ENCODE measurements around the gene TCOF1.

TCOF1 gene

GRCh38 chr5:150345716-150346115 is 11.8 kb upstream of the TCOF1 start:
- DNase-seq, result no peak
- no peak overlapping the region for H2BK15ac ChIP-seq (ENCODE audit: low read depth, poor library complexity, severe bottlenecking)
- H3K27me3 ChIP-seq (ENCODE audit: control insufficient read depth in 1 of 2, insufficient read depth in 1 of 2, low read length in 2 of 2), result no peaks in the 10 kb centered on the region
- no peak overlapping the region for H2BK12ac ChIP-seq (ENCODE audit: low read length in 2 of 2)
- H2BK5ac ChIP-seq (ENCODE audit: low read depth, low read length, poor library complexity, severe bottlenecking), result no peak overlapping the region
- no peaks in the 10 kb centered on the region for H3K36me3 ChIP-seq (ENCODE audit: control insufficient read depth in 1 of 2, insufficient read depth in 2 of 2, low read depth in 1 of 2, low read length in 2 of 2)
- H3K9me3 ChIP-seq (ENCODE audit: control insufficient read depth, low read length), result no peaks in the 10 kb centered on the region
- no peak overlapping the region for H3K4me2 ChIP-seq (ENCODE audit: low read length, poor library complexity, severe bottlenecking)
- no peak overlapping the region for H3K4ac ChIP-seq (ENCODE audit: low read depth in 1 of 2, low read length in 2 of 2)
- H3K4me3 ChIP-seq (ENCODE audit: insufficient read depth in 1 of 2, low read depth in 1 of 2, low read length in 2 of 2), result no peak overlapping the region
- H2BK120ac ChIP-seq (ENCODE audit: low read depth, low read length), result no peak overlapping the region
- H2AK5ac ChIP-seq (ENCODE audit: low read length, severe bottlenecking), result no peak overlapping the region
- no peak overlapping the region for H3K9ac ChIP-seq (ENCODE audit: low read length)
- H3K79me1 ChIP-seq (replicated peaks; ENCODE audit: low read length, poor library complexity, severe bottlenecking), result no peaks in the 10 kb centered on the region
- 88% methylated on average over 4 of the region's 5 CpGs for WGBS
- no peak overlapping the region for H4K91ac ChIP-seq (ENCODE audit: low read length)
- H3K14ac ChIP-seq (ENCODE audit: low read length in 2 of 2), result no peak overlapping the region
- no peak overlapping the region for H2AFZ ChIP-seq (ENCODE audit: low read depth, low read length)
- H3K4me1 ChIP-seq (ENCODE audit: control insufficient read depth, insufficient read depth, low read depth, low read length), result peaks cover 14% of the 10 kb centered on the region
- H3K18ac ChIP-seq (ENCODE audit: low read depth in 1 of 2, low read length in 2 of 2), result no peak overlapping the region
- H4K8ac ChIP-seq (ENCODE audit: low read length), result no peak overlapping the region
- no peak overlapping the region for H3K23ac ChIP-seq (ENCODE audit: low read length in 2 of 2)
- H3K27ac ChIP-seq (ENCODE audit: low read length, poor library complexity, severe bottlenecking), result no peak overlapping the region

GRCh38 chr5:150346592-150346991 is 10.9 kb upstream of the TCOF1 start:
- no peak overlapping the region for H2BK12ac ChIP-seq (ENCODE audit: low read length in 2 of 2)
- no peak overlapping the region for H3K14ac ChIP-seq (ENCODE audit: low read length in 2 of 2)
- no peak overlapping the region for H2BK15ac ChIP-seq (ENCODE audit: low read depth, poor library complexity, severe bottlenecking)
- H3K79me1 ChIP-seq (replicated peaks; ENCODE audit: low read length, poor library complexity, severe bottlenecking), result no peaks in the 10 kb centered on the region
- H2AK5ac ChIP-seq (ENCODE audit: low read length, severe bottlenecking), result no peak overlapping the region
- H3K27ac ChIP-seq (ENCODE audit: low read length, poor library complexity, severe bottlenecking), result no peak overlapping the region
- WGBS, result 100% methylated on average over 2 of the region's 6 CpGs
- no peak overlapping the region for H3K4me3 ChIP-seq (ENCODE audit: insufficient read depth in 1 of 2, low read depth in 1 of 2, low read length in 2 of 2)
- no peak overlapping the region for H3K4me2 ChIP-seq (ENCODE audit: low read length, poor library complexity, severe bottlenecking)
- H2AFZ ChIP-seq (ENCODE audit: low read depth, low read length), result no peak overlapping the region
- H3K18ac ChIP-seq (ENCODE audit: low read depth in 1 of 2, low read length in 2 of 2), result peak overlapping the region in 1 of 2 experiments; percentile 68
- H4K8ac ChIP-seq (ENCODE audit: low read length), result no peak overlapping the region
- peaks cover 18% of the 10 kb centered on the region for H3K4me1 ChIP-seq (ENCODE audit: control insufficient read depth, insufficient read depth, low read depth, low read length)
- H3K9me3 ChIP-seq (ENCODE audit: control insufficient read depth, low read length), result no peaks in the 10 kb centered on the region
- no peak overlapping the region for H3K9ac ChIP-seq (ENCODE audit: low read length)
- no peak overlapping the region for H2BK120ac ChIP-seq (ENCODE audit: low read depth, low read length)
- H3K23ac ChIP-seq (ENCODE audit: low read length in 2 of 2), result no peak overlapping the region
- DNase-seq, result no peak
- H3K27me3 ChIP-seq (ENCODE audit: control insufficient read depth in 1 of 2, insufficient read depth in 1 of 2, low read length in 2 of 2), result no peaks in the 10 kb centered on the region
- no peak overlapping the region for H4K91ac ChIP-seq (ENCODE audit: low read length)
- H3K4ac ChIP-seq (ENCODE audit: low read depth in 1 of 2, low read length in 2 of 2), result no peak overlapping the region
- H3K36me3 ChIP-seq (ENCODE audit: control insufficient read depth in 1 of 2, insufficient read depth in 2 of 2, low read depth in 1 of 2, low read length in 2 of 2), result no peaks in the 10 kb centered on the region
- H2BK5ac ChIP-seq (ENCODE audit: low read depth, low read length, poor library complexity, severe bottlenecking), result no peak overlapping the region

GRCh38 chr5:150347003-150347402 is 10.5 kb upstream of the TCOF1 start:
- Histone ChIP-seq H3K4me2 (ENCODE audit: low read length, poor library complexity, severe bottlenecking) (no peak overlapping the region), H3K79me1 (replicated peaks; ENCODE audit: low read length, poor library complexity, severe bottlenecking) (no peaks in the 10 kb centered on the region), H3K36me3 (ENCODE audit: control insufficient read depth in 1 of 2, insufficient read depth in 2 of 2, low read depth in 1 of 2, low read length in 2 of 2) (no peaks in the 10 kb centered on the region), H3K9ac (ENCODE audit: low read length) (no peak overlapping the region), H3K18ac (ENCODE audit: low read depth in 1 of 2, low read length in 2 of 2) (no peak overlapping the region), H3K27ac (ENCODE audit: low read length, poor library complexity, severe bottlenecking) (no peak overlapping the region), H2BK12ac (ENCODE audit: low read length in 2 of 2) (no peak overlapping the region), H3K4me1 (ENCODE audit: control insufficient read depth, insufficient read depth, low read depth, low read length) (peaks cover 18% of the 10 kb centered on the region), H3K14ac (ENCODE audit: low read length in 2 of 2) (no peak overlapping the region), H2AFZ (ENCODE audit: low read depth, low read length) (no peak overlapping the region), H3K9me3 (ENCODE audit: control insufficient read depth, low read length) (no peaks in the 10 kb centered on the region), H3K4me3 (ENCODE audit: insufficient read depth in 1 of 2, low read depth in 1 of 2, low read length in 2 of 2) (no peak overlapping the region), H2BK120ac (ENCODE audit: low read depth, low read length) (no peak overlapping the region), H2AK5ac (ENCODE audit: low read length, severe bottlenecking) (no peak overlapping the region), H3K23ac (ENCODE audit: low read length in 2 of 2) (no peak overlapping the region), H3K27me3 (ENCODE audit: control insufficient read depth in 1 of 2, insufficient read depth in 1 of 2, low read length in 2 of 2) (no peaks in the 10 kb centered on the region), H2BK5ac (ENCODE audit: low read depth, low read length, poor library complexity, severe bottlenecking) (no peak overlapping the region), H4K91ac (ENCODE audit: low read length) (no peak overlapping the region), H2BK15ac (ENCODE audit: low read depth, poor library complexity, severe bottlenecking) (no peak overlapping the region), H3K4ac (ENCODE audit: low read depth in 1 of 2, low read length in 2 of 2) (no peak overlapping the region), H4K8ac (ENCODE audit: low read length) (no peak overlapping the region)
- 77% methylated on average over 2 of the region's 2 CpGs for WGBS
- DNase-seq, result no peak

GRCh38 chr5:150347451-150347850 is 10.0 kb upstream of the TCOF1 start:
- WGBS, result 90% methylated on average over 9 of the region's 9 CpGs
- Histone ChIP-seq H2AK5ac (ENCODE audit: low read length, severe bottlenecking) (no peak overlapping the region), H3K4ac (ENCODE audit: low read depth in 1 of 2, low read length in 2 of 2) (no peak overlapping the region), H3K14ac (ENCODE audit: low read length in 2 of 2) (no peak overlapping the region), H3K27me3 (ENCODE audit: control insufficient read depth in 1 of 2, insufficient read depth in 1 of 2, low read length in 2 of 2) (no peaks in the 10 kb centered on the region), H3K27ac (ENCODE audit: low read length, poor library complexity, severe bottlenecking) (no peak overlapping the region), H2BK12ac (ENCODE audit: low read length in 2 of 2) (no peak overlapping the region), H2AFZ (ENCODE audit: low read depth, low read length) (no peak overlapping the region), H2BK5ac (ENCODE audit: low read depth, low read length, poor library complexity, severe bottlenecking) (no peak overlapping the region), H4K8ac (ENCODE audit: low read length) (no peak overlapping the region), H3K4me1 (ENCODE audit: control insufficient read depth, insufficient read depth, low read depth, low read length) (peaks cover 18% of the 10 kb centered on the region), H3K18ac (ENCODE audit: low read depth in 1 of 2, low read length in 2 of 2) (no peak overlapping the region), H3K9ac (ENCODE audit: low read length) (no peak overlapping the region), H3K4me2 (ENCODE audit: low read length, poor library complexity, severe bottlenecking) (no peak overlapping the region), H2BK120ac (ENCODE audit: low read depth, low read length) (no peak overlapping the region), H3K9me3 (ENCODE audit: control insufficient read depth, low read length) (no peaks in the 10 kb centered on the region), H2BK15ac (ENCODE audit: low read depth, poor library complexity, severe bottlenecking) (no peak overlapping the region), H3K79me1 (replicated peaks; ENCODE audit: low read length, poor library complexity, severe bottlenecking) (no peaks in the 10 kb centered on the region), H3K23ac (ENCODE audit: low read length in 2 of 2) (no peak overlapping the region), H4K91ac (ENCODE audit: low read length) (no peak overlapping the region), H3K4me3 (ENCODE audit: insufficient read depth in 1 of 2, low read depth in 1 of 2, low read length in 2 of 2) (no peak overlapping the region), H3K36me3 (ENCODE audit: control insufficient read depth in 1 of 2, insufficient read depth in 2 of 2, low read depth in 1 of 2, low read length in 2 of 2) (no peaks in the 10 kb centered on the region)
- no peak for DNase-seq

All from mesenchymal stem cell (in vitro differentiated cells and primary cell).